NAMALWA (cell line): ENCODE results near the gene AIP.

ENCODE experiments used
- DNase-seq: peaks from one replicate; pipeline ENCODE4 v3.0.0-alpha.2; 2015; ENCODE audit warnings: low spot score

AIP gene

GRCh38 chr11:67482827-67483798, at the start of gene AIP:
TSS of gene AIP (plus strand) at chr11:67483026. CDS start at chr11:67483159, 133 bp downstream.
- DNase-seq: peak; percentile 99

- DNase-seq: no peak
These were observed 49.1 kb upstream of the AIP start for GRCh38 chr11:67433536-67434394.

- no peak for DNase-seq
These were observed 48.4 kb upstream of the AIP start for GRCh38 chr11:67434395-67434881.

GRCh38 chr11:67435031-67435726, 47.6 kb upstream of the AIP start:
- no peak for DNase-seq

GRCh38 chr11:67435727-67436458, 46.9 kb upstream of the AIP start:
- DNase-seq: no peak

GRCh38 chr11:67436459-67437081, 46.3 kb upstream of the AIP start:
- peak; percentile 73 for DNase-seq

GRCh38 chr11:67437082-67437808, 45.6 kb upstream of the AIP start, which contains the start of gene PTPRCAP:
TSS of gene PTPRCAP (minus strand) at chr11:67437682. CDS start at chr11:67437619, 63 bp downstream.
- peak; percentile 66 for DNase-seq

GRCh38 chr11:67437809-67438157, 45.0 kb upstream of the AIP start:
- DNase-seq: no peak

GRCh38 chr11:67438158-67438902, 44.5 kb upstream of the AIP start:
- DNase-seq: no peak

- no peak for DNase-seq
These were observed 43.3 kb upstream of the AIP start for GRCh38 chr11:67439321-67440228.

- DNase-seq: no peak
These were observed 42.4 kb upstream of the AIP start for GRCh38 chr11:67440229-67441097.

- DNase-seq: no peak
These were observed 41.7 kb upstream of the AIP start for GRCh38 chr11:67441098-67441563.

GRCh38 chr11:67441731-67442351, 41.0 kb upstream of the AIP start:
- peak; percentile 64 for DNase-seq

- DNase-seq: no peak
These were observed 40.1 kb upstream of the AIP start for GRCh38 chr11:67442504-67443404.

GRCh38 chr11:67445515-67445914, 37.3 kb upstream of the AIP start:
- no peak for DNase-seq

- no peak for DNase-seq
These were observed 34.6 kb upstream of the AIP start for GRCh38 chr11:67448220-67448609.
